Tibial nerve (tissue), 4 donors: ENCODE results near the gene GPHA2. TPM values are rescaled to one million over a fixed set of nuclear protein-coding genes. Genes with fewer than 3 reads are reported as not detected.

ENCODE experiments used
- DNase-seq, 2 donors: peaks; one replicate each; pipeline ENCODE4 v3.0.0-alpha.2; 2019; ENCODE audit warnings: low spot score in 2 of 2
- H3K27ac ChIP-seq, 4 donors: fragments of 200-600 bp; sonication (generic) in 3 of 4; one replicate each; pipeline ENCODE4 v1.5.1; 2017 to 2019; ENCODE audit warnings: mild to moderate bottlenecking in 1 of 4
- H3K27me3 ChIP-seq, 2 donors: fragments of 200-600 bp; sonication (generic) in 1 of 2; one replicate each; pipeline versions ENCODE4 v1.5.1 to v1.6.0; 2017 to 2019
- H3K36me3 ChIP-seq, 3 donors: fragments of 200-600 bp; sonication (generic); one replicate each; pipeline ENCODE4 v1.5.1; 2018 to 2019
- H3K4me1 ChIP-seq, 4 donors: fragments of 200-600 bp; sonication (generic) in 3 of 4; one replicate each; pipeline ENCODE4 v1.5.1; 2017 to 2019
- H3K4me3 ChIP-seq, 4 donors: fragments of 200-600 bp; sonication (generic) in 3 of 4; one replicate each; pipeline ENCODE4 v1.5.1; 2017 to 2019; ENCODE audit warnings: mild to moderate bottlenecking in 1 of 4, moderate library complexity in 1 of 4
- H3K9me3 ChIP-seq, 4 donors: fragments of 200-600 bp; sonication (generic) in 3 of 4; one replicate each; pipeline ENCODE4 v1.5.1; 2017 to 2019
- EP300 ChIP-seq, 2 donors: sonication (generic); formaldehyde crosslinking; IDR thresholded peaks; one replicate each; pipeline ENCODE4 v1.6.1; 2017; ENCODE audit warnings: antibody characterized with exemption in 2 of 2, mild to moderate bottlenecking in 1 of 2
- POLR2A ChIP-seq, 2 donors: fragments of 450-650 bp; IDR thresholded peaks; one replicate each; pipeline ENCODE4 v1.6.1; 2017; ENCODE audit warnings: antibody characterized with exemption in 2 of 2, mild to moderate bottlenecking in 2 of 2, moderate library complexity in 2 of 2
- WGBS, 2 donors: methylation state at CpG; one replicate each; pipeline ENCODE4 v1.1.5; 2018; 5-methylcytosine and 5-hydroxymethylcytosine counted together
- total RNA-seq, 4 donors: library from RNA; depleted of rRNA; stranded (reverse); fragments of >200 nt; gene quantifications; one replicate each; pipeline ENCODE4 v1.1.0, GENCODE V29; 2016
- TF ChIP-seq, protein P1 (sequence below), 5 experiments: fragments of 200-600 bp in 3 of 5; fragments of 450-650 bp in 2 of 5; sonication (generic) in 3 of 5; IDR thresholded peaks; one replicate each; pipeline ENCODE4 v1.5.1; 2016 to 2019; ENCODE audit warnings: antibody characterized with exemption in 5 of 5, mild to moderate bottlenecking in 3 of 5, moderate library complexity in 2 of 5

Gene GPHA2
- total RNA-seq, 4 donors from 2014 or later = not detected

DNA sequence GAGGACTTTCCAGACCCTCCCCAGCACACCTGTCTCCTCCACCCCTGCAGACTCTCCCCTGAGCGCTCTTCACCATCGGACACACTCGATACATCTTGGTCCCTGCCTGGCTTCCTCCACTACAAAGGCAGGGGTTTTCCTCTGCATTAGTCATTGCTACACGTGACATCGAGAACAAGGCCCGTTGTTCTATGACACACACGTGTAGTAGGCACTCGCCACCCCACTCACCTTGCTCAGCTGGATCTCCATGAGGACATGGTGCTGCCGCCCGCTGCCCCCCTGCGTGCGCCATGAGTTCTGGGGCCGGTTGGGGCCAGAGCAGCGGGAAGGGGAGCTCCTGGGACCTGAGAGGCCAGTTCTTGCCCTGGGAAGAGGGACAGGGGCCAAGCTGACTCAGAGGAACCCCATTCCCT, 35.4 kb downstream of the GPHA2 start:
- Histone ChIP-seq H3K27me3 (no peaks in the 10 kb centered on the region), H3K4me3 (no peak overlapping the region), H3K4me1 (no peaks in the 10 kb centered on the region), H3K9me3 (no peaks in the 10 kb centered on the region), H3K36me3 (peaks cover 2 to 100% (median 20%) of the 10 kb centered on the region in 3 donors), H3K27ac (no peak overlapping the region)
- WGBS, 2 donors = 80 to 83% methylated on average over 14 of the region's 14 CpGs
- no peak for TF ChIP-seq EP300 (IDR thresholded peaks at IDR 0.05)
- TF ChIP-seq, protein P1, sequence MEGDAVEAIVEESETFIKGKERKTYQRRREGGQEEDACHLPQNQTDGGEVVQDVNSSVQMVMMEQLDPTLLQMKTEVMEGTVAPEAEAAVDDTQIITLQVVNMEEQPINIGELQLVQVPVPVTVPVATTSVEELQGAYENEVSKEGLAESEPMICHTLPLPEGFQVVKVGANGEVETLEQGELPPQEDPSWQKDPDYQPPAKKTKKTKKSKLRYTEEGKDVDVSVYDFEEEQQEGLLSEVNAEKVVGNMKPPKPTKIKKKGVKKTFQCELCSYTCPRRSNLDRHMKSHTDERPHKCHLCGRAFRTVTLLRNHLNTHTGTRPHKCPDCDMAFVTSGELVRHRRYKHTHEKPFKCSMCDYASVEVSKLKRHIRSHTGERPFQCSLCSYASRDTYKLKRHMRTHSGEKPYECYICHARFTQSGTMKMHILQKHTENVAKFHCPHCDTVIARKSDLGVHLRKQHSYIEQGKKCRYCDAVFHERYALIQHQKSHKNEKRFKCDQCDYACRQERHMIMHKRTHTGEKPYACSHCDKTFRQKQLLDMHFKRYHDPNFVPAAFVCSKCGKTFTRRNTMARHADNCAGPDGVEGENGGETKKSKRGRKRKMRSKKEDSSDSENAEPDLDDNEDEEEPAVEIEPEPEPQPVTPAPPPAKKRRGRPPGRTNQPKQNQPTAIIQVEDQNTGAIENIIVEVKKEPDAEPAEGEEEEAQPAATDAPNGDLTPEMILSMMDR (IDR thresholded peaks at IDR 0.05) = no peak
- TF ChIP-seq POLR2A (IDR thresholded peaks at IDR 0.05) = no peak
- no peak for DNase-seq

DNA sequence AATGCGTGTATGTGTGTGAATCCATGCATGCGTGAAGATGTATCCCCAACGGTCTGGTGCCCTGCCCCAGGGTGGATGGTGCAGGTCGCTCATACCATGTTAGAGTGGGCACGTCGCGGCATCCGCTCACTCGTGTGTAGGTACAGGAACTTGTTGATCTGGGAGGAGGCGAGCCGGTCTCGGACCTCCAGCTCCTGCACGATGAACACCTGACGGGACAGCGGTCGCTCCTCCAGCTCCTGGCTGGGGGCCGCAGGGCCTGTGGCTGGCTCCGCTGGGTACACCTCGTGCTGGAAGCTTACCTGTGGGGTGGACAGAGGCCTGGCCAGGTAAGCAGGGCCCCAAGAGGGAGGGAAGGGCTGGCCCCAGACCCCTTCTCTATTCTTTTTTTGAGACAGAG, 37.2 kb downstream of the GPHA2 start:
- H3K4me3 ChIP-seq = no peak overlapping the region
- H3K36me3 ChIP-seq = peaks cover 2 to 91% (median 16%) of the 10 kb centered on the region in 3 donors
- no peaks in the 10 kb centered on the region for H3K9me3 ChIP-seq
- no peaks in the 10 kb centered on the region for H3K27me3 ChIP-seq
- H3K4me1 ChIP-seq = peaks cover 0 to 11% (median 0%) of the 10 kb centered on the region in 4 donors
- no peak for TF ChIP-seq POLR2A (IDR thresholded peaks at IDR 0.05)
- no peak for TF ChIP-seq EP300 (IDR thresholded peaks at IDR 0.05)
- TF ChIP-seq, protein P1 (IDR thresholded peaks at IDR 0.05) = no peak
- no peak overlapping the region for H3K27ac ChIP-seq
- WGBS, 2 donors = 85 to 94% methylated on average over 16 to 19 of the region's 19 CpGs
- no peak for DNase-seq

DNA sequence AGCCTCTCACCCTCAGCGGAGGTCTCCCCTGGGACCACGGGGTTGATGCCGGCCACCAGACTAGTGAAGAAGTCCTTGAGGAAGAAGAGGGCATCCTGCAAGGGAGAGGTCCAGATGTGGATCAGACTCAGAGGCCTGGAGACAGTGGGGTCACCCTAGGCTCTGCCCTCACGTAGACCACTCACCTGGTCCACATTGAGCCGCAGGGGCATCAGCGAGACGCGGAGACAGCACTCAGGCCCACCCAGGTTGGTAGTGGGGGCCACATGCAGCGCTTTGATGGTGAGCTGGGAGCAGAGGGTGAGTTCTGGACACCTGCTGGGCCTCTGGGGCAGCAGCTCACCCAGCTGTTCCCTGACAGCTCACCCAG, 37.6 kb downstream of the GPHA2 start:
- Histone ChIP-seq H3K36me3 (peaks cover 2 to 86% (median 13%) of the 10 kb centered on the region in 3 donors), H3K4me3 (no peak overlapping the region), H3K27ac (no peak overlapping the region), H3K27me3 (no peaks in the 10 kb centered on the region), H3K4me1 (peaks cover 0 to 11% (median 0%) of the 10 kb centered on the region in 4 donors), H3K9me3 (no peaks in the 10 kb centered on the region)
- WGBS, 2 donors = 88 to 90% methylated on average over 6 to 9 of the region's 9 CpGs
- TF ChIP-seq, protein P1 (IDR thresholded peaks at IDR 0.05) = no peak
- no peak for TF ChIP-seq POLR2A (IDR thresholded peaks at IDR 0.05)
- TF ChIP-seq EP300 (IDR thresholded peaks at IDR 0.05) = no peak
- DNase-seq = no peak

DNA sequence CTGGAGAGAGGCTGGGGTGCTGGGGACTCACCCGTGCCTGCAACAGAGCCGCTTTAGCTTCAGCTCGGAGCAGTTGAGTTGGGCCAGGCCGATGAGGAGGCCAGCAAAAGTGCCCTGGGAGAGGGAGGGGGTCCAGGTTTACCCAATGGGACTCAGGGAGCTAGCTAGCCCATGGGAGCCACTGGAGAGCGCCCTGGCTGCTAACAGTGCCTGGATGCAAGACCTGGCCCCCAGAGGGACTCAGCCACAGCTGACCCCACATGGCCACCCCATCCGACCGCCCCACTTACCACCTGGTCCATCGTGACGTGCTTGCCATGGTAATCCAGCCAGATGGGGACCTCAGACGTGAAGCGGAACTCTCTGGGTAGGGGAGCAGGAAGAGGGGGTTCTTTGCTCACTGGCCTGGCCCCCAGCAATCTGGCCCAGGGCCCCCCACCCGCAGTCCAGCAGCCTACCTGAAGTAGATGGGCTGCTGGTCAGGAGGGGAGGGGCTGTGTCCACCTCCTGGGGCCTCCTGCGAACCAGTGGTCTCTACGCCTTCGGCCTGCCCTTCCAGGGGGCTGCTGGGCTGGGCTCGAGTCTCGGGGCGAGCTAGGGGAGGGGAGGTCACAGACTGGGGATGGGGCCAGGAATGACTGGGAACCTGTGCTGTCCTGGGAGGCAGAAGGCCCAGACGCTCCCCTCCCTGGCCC, 38.2 kb downstream of the GPHA2 start:
- 88 to 91% methylated on average over 15 to 16 of the region's 19 CpGs for WGBS, 2 donors

More for the DNA sequence above, 38.2 kb downstream of the GPHA2 start:
- H3K9me3 ChIP-seq = no peaks in the 10 kb centered on the region
- TF ChIP-seq EP300 (IDR thresholded peaks at IDR 0.05) (no peak), POLR2A (IDR thresholded peaks at IDR 0.05) (no peak)
- TF ChIP-seq, protein P1 (IDR thresholded peaks at IDR 0.05) = no peak
- DNase-seq = no peak
- H3K27me3 ChIP-seq = no peaks in the 10 kb centered on the region
- H3K27ac ChIP-seq = no peak overlapping the region
- no peak overlapping the region for H3K4me3 ChIP-seq
- H3K36me3 ChIP-seq = peaks cover under 1 to 81% (median 8%) of the 10 kb centered on the region in 3 donors
- peaks cover 0 to 11% (median 0%) of the 10 kb centered on the region in 4 donors for H3K4me1 ChIP-seq
